C4-2B (cell line): ENCODE results near the gene MT1B.

Experiments
- H3K27ac ChIP-seq: fragments of 450-650 bp; 2 replicates; pipeline ENCODE4 v1.5.1; 2017
- ZFX ChIP-seq: fragments of 450-650 bp; IDR thresholded peaks from 2 replicates; pipeline ENCODE4 v1.6.1; 2017
- TF ChIP-seq, protein P1 (sequence below): fragments of 450-650 bp; conservative IDR thresholded peaks from 2 replicates; pipeline ENCODE4 v1.5.1; 2017; ENCODE audit warnings: mild to moderate bottlenecking

Gene MT1B

DNA sequence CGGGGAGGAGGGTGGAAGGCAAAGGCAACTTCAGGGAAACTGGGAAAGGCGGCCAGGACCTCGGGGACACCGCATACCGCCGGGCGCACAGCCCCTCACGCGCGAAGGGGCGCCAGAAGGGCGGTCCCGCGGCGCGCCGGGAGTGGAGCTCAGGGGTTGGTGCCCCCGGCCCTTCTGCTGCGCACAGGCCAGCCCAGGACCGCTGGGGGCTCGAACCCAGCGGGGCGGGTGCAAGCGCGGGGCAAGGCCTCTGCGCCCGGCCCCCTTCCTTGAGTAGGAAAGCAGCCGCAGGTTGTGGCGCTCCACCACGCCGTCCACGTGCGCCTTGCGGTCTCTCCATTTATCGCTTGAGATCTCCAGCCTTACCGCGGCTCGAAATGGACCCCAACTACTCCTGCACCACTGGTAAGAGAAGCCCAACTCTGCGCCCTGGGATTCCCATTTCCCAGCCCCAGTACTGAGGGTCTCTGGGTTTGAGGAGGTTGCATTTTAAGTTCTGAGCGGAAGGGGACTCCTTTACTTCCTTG lies 16.2 kb upstream of the MT1B start:
- TF ChIP-seq, protein P1, sequence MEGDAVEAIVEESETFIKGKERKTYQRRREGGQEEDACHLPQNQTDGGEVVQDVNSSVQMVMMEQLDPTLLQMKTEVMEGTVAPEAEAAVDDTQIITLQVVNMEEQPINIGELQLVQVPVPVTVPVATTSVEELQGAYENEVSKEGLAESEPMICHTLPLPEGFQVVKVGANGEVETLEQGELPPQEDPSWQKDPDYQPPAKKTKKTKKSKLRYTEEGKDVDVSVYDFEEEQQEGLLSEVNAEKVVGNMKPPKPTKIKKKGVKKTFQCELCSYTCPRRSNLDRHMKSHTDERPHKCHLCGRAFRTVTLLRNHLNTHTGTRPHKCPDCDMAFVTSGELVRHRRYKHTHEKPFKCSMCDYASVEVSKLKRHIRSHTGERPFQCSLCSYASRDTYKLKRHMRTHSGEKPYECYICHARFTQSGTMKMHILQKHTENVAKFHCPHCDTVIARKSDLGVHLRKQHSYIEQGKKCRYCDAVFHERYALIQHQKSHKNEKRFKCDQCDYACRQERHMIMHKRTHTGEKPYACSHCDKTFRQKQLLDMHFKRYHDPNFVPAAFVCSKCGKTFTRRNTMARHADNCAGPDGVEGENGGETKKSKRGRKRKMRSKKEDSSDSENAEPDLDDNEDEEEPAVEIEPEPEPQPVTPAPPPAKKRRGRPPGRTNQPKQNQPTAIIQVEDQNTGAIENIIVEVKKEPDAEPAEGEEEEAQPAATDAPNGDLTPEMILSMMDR = no peak
- TF ChIP-seq ZFX = no peak
- H3K27ac ChIP-seq = no peak overlapping the region

DNA sequence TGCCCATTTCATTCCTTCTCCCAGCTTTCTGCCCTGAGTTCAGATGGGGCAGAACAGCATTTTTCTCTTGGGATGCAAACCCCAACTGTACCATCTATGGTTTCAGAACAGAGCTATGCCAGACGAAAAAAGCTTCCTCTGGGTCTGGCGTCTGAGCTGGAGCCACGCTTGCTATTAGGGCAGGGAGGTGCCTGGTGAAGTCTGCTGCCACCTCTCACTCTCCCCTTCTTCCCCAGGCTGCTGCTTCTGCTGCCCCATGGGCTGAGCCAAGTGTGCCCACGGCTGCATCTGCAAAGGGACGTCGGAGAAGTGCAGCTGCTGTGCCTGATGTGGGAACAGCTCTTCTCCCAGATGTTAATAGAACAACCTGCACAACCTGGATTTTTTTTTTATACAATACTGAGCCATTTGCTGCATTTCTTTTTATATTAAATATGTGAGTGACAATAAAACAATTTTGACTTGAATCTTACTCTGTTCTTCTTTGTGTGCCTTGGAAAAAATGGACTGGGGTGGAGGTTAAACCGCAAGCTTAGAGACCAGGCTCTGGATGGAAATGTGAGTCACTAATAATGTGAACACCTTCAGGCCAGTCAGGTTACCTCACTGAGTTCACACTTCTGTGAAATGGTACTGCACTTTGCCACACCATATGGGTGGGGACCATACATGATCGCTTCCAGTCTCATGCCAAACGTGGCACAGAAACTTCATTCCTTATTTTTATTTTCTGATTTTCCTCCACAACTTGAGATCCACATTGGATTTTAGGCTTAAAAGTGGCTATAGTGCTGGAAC lies 14.9 kb upstream of the MT1B start:
- no peak for TF ChIP-seq ZFX
- TF ChIP-seq, protein P1 = no peak
- H3K27ac ChIP-seq = no peak overlapping the region

DNA sequence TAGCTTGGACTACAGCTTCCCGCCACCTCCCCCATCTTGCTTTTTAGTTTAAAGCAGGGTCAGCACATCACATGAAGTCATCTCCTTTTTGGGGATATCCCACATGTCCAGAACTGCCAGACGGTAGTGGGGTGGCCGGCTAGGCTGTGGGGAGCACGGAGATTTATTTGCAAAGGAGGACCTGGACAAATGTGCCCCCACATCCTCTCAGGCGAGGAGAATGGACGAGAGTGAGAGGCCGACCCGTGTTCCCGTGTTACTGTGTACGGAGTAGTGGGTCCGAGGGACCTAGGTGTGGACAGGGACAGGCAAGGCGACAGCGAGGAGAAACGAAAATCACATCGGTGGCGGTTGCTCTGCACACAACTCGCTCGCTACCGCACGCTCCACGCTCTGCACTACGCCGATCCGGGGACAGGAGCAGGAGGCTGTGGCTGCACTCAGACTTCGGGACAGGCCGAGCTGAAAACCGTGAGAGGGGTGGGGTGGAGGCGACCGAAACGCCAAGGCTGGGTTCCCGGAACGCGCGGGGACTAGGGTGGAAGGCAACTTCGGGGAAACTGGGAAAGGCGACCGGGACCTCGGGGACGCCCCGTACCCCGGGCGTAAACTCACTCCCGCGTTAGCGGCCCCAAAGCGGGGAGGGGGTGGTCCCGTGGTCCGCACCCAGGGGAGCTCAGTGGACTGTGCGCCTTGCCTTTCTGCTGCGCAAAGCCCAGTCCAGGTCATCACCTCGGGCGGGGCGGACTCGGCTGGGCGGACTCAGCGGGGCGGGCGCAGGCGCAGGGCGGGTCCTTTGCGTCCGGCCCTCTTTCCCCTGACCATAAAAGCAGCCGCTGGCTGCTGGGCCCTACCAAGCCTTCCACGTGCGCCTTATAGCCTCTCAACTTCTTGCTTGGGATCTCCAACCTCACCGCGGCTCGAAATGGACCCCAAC lies 13.6 kb upstream of the MT1B start, which contains the start of gene MT1A:
MT1A (plus strand) TSS at position 853 of the 937 bp plus-strand sequence; CDS start at position 926, 73 bp downstream.
- TF ChIP-seq, protein P1 = no peak
- TF ChIP-seq ZFX = no peak

DNA sequence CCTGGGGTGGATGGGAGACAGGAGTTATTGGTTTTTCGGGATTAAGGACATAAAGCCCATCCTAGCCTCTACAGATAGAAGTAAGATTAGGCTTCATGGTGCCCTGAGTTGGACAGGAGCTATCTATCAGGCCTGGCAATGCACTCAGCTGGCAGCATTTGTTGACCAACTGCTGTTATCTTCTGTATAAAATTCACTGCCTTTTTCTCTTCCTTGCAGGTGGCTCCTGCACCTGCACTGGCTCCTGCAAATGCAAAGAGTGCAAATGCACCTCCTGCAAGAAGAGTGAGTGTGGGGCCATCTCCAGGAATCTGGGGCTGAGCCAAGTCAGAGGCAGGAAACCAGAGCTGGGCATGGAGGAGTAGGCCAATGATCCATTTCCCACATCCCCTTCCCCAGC lies 12.6 kb upstream of the MT1B start:
- H3K27ac ChIP-seq = peak overlapping the region; percentile 24; the same call in 1 of the 2 replicates
- TF ChIP-seq ZFX = no peak
- TF ChIP-seq, protein P1 = no peak

More for the DNA sequence above, 13.6 kb upstream of the MT1B start, which contains the start of gene MT1A:
- peak within 1 kb of the TSS; percentile 24; the same call in 1 of the 2 replicates for H3K27ac ChIP-seq

DNA sequence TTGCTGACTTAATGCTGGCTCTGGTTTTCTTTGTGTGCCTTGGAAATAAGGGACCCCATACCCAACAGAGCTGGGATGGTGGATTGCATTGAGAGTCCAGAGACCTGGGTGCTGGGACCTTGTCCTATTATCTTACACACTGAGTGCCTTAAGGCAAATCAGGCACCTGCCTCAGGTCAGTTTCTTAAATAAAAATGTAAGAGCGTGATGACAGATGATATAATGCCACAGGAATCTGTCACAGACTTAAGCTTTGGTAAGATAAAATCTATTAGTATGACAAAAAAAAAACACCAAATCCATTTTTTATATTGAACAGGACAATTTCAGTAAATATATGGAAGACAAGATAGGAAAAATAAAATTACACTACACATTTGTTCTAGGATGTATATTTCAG lies 11.6 kb upstream of the MT1B start:
- TF ChIP-seq ZFX = no peak
- TF ChIP-seq, protein P1 = no peak
- H3K27ac ChIP-seq = no peak overlapping the region; the same call in 1 of the 2 replicates

DNA sequence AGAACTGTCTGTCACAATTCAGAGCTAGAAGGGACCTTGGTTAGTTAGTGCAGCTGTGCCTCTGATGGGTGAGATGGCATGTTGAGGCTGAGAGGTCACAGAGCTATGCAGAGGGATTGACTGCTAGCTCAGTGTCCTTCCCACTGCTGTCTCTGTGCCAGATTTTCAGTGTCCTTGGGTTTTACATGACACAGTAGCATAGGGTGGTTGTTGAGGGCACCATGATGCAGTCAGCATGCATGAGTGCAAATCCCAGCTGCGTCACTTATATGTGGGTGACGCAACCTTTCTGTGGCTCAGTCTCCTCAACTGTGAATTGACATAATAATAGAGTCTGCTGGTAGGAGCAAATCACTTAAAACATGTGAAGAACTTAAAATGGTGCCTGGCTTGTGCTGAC lies 10.5 kb upstream of the MT1B start:
- TF ChIP-seq ZFX = no peak
- TF ChIP-seq, protein P1 = no peak
- no peak overlapping the region for H3K27ac ChIP-seq
